ENCODE data around the gene KCTD21.

- TF ChIP-seq ZNF274 (IDR thresholded peaks at IDR 0.05; ENCODE audit: low read depth, low read length) (no peak), YY1 (IDR thresholded peaks at IDR 0.05; ENCODE audit: insufficient read depth, insufficient read length) (no peak)
Measured at GRCh38 chr11:78190871-78191538, 2.6 kb upstream of the KCTD21 start.
